ENCODE measurements around the gene ABHD2. TPM values are rescaled to one million over a fixed set of nuclear protein-coding genes. Genes with fewer than 3 reads are reported as not detected.

ABHD2 gene
- total and polyA plus RNA-seq, 9 of the 15 experiments (the other 6 are each of a cell fraction or from before 2014, with no cell fraction given) = 16.9 to 99.8 (median 47.5) TPM

DNA sequence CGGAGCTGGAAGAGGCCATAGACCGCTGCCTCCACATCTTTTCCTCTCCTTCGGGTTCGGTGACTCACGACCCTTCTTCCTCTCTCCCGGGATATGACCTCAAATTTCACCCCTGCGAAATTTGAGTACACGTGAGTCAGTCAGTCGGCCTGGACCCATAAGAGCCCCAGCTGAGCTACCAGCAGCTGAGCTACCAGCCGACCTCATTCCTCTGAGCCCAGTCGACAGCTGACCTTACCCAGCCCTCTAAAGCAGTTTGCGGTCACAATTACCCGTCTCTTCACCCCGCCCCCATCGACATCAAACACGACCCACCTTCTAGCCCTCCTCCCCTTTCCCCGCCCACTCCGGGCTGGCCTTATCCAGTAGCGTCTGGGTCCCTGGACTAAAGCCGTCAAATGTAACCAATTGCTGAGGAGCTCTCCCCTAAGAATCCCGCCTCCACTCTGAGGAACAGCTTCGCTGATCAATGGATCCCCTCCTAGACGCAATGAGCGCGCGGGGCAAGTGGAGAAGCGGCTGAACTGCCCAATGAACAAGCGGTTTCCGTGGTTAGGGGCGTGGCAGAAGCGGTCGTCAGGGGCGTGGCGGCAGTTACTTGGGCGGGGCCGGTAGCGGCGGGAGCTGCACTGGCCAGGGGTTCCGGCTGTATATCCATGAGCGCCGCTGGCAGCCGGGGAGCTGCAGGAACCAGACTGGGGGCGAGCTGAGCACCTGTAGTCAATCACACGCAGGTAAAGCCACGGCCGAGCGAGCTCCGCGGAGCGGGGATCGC is at the start of gene ABHD2 (continued):
- TF ChIP-seq ZBTB11 (CRISPR knock-in tag; IDR thresholded peaks at IDR 0.05) (peak in 1 of 3 experiments; percentile 29; a peak in 2 of 6 replicates), THRAP3 (IDR thresholded peaks at IDR 0.05; ENCODE audit: borderline replicate concordance) (no peak), NR0B1 (IDR thresholded peaks at IDR 0.05; ENCODE audit: partially characterized antibody) (no peak), ILK (tag; IDR thresholded peaks at IDR 0.05; ENCODE audit: borderline replicate concordance, low read depth) (no peak), ZNF766 (CRISPR knock-in tag; conservative IDR thresholded peaks at IDR 0.05) (no peak; the same call in 1 of the 2 replicates), ZNF444 (CRISPR knock-in tag; IDR thresholded peaks at IDR 0.05) (no peak), L3MBTL2 (IDR thresholded peaks at IDR 0.05) (peak; percentile 85), MEF2D (tag; conservative IDR thresholded peaks at IDR 0.05; ENCODE audit: low read depth) (0 out of 2 replicates have a peak, but pooled peaks have one; percentile 29), AFF1 (IDR thresholded peaks at IDR 0.05; ENCODE audit: low read depth in 1 of 2, partially characterized antibody in 2 of 2) (peak in 1 of 2 experiments; percentile 56), ZNF395 (CRISPR knock-in tag; IDR thresholded peaks at IDR 0.05) (no peak), ZNF253 (CRISPR knock-in tag; conservative IDR thresholded peaks at IDR 0.05) (no peak), LCOR (CRISPR knock-in tag; IDR thresholded peaks at IDR 0.05) (peak; percentile 88; the same call in 1 of the 2 replicates), NUFIP1 (IDR thresholded peaks at IDR 0.05; ENCODE audit: partially characterized antibody) (no peak)
